Pons (tissue), 1 donor: ENCODE data around the gene APMAP.
"Not testable (repeated sequence)": the region's sequence is repeated elsewhere in the genome, so short reads cannot be mapped to it uniquely, and the experiment has no call there.

Experiments
- DNase-seq: peaks from one replicate; pipeline ENCODE4 v3.0.0-alpha.2; 2016; ENCODE audit warnings: low spot score

Gene APMAP

GRCh38 chr20:25006431-25007167, 14.0 kb upstream of the APMAP start:
- DNase-seq = no peak

DNA sequence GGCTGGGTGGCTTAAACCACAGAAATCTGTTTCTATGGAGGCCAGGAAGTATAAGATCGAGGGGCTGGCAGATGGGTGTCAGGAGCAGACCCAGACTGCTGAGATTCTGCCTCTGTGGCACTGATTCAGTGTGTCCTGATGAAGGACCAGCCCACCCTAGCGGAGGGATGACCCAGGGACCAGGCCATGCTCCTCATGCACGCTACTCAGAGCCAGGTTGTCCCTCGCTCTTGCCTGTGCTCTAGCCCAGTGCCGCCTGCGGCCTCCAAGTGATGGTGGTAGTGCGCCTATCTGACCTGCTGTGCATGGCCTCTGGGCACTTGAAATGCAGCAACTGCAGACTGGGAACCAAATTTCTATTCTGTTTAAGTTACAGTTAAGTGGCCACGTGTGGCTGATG, 13.1 kb upstream of the APMAP start:
- no peak for DNase-seq

GRCh38 chr20:25005220-25005619, 12.7 kb upstream of the APMAP start:
- DNase-seq = no peak

DNA sequence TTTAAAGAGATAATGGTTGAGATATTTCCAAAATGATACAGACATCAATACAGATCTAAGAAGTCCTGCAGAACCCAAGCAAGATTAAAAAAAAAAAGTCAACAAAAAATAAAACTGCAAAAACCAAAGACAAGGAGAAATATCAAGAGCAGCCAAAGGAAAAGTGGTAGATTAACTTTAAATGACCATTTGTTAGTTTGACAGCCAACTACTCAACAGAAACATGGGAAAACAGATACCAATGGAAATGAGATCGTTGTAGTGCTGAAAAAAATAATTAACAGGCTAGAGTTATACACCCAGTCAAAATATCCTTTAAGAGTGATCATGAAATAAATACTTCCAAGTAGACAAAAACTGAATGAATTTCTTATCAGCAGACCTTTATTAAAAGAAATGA, 10.5 kb upstream of the APMAP start:
- DNase-seq = no peak

- not testable (repeated sequence) for DNase-seq
Observed at GRCh38 chr20:25001323-25001722, 8.8 kb upstream of the APMAP start.

DNA sequence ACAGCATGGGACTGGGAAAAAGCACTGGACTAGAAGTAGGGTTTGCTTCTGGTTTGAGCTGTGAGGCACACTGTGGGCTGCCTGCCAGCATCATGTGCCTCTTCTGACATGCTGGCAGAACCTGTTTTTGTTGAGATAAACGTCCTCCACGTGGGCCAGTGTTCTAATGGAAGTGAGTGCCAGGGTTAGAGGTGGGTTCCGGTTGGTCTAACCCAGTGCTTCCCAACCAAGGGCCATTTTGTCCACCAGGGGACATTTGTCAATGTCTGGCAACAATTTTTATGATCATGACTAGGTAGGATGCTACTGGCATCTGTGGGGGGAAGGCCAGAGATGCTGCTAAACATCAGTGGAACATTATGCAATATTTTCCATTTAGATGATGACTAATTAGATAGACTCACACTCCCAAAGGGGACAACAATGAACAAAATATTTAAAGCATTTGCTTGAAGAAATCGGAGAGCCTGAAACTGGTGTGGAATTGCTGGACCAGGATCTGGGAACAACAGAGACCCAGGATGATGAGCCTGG, 7.8 kb upstream of the APMAP start:
- DNase-seq = no peak

GRCh38 chr20:24999568-24999967, 7.0 kb upstream of the APMAP start:
- no peak for DNase-seq

DNA sequence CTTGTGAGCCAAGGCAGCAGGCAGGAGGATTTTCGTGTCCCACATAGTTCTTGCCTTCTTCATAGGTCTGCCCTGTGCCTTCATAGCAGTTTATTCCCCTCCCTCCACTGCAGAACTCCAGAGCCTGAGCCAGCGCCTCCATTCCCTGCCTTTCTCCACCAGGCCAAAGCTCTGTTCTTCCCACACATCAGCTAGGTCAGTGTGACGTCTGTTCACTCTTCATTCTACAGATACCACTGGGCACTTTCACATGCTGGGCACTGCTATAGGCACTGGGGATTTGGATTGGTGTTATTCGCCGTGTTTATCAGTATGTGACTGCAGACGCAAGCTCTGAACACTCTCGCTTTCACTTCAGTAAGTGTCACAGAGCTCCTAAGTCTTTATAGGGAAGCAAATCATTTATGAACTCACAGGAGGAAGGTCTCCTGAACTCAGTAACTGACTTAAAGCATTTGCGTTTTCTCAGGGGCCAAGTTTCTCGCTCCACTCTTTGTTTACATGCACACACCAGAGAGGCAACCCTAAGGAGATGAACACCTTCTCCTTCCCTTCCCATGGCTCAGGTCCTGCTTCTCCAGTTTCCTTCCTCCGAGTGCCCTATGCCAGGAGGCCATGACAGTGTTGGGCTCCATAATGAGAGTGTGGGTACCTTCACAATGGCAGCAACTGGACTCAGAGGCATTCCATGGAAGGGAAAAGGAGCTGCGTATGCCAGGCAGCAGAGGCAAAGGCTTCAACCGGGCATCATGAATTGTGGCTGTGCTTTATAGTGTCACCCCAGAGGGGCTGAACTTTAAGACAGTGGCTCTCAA, 6.3 kb upstream of the APMAP start:
- no peak for DNase-seq

DNA sequence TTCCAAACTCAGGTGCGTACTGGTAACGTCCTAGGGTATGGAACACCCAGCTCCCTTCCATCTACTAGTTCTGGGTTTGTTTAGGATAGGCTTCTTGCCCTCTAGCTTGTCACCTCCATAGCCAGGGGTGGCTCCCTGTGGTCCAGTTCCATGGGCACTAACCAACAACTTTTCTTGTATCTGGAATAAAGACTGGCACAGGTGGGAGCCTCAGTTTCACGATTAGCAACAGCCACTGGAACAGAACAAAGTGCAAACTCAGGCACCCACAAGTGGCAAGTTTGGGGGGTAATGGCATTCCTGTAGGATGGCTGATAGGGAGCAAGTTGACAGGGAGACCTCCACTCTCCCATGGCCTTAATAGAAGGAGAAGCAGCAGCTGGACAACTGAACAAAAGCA, 5.6 kb upstream of the APMAP start:
- DNase-seq = no peak

DNA sequence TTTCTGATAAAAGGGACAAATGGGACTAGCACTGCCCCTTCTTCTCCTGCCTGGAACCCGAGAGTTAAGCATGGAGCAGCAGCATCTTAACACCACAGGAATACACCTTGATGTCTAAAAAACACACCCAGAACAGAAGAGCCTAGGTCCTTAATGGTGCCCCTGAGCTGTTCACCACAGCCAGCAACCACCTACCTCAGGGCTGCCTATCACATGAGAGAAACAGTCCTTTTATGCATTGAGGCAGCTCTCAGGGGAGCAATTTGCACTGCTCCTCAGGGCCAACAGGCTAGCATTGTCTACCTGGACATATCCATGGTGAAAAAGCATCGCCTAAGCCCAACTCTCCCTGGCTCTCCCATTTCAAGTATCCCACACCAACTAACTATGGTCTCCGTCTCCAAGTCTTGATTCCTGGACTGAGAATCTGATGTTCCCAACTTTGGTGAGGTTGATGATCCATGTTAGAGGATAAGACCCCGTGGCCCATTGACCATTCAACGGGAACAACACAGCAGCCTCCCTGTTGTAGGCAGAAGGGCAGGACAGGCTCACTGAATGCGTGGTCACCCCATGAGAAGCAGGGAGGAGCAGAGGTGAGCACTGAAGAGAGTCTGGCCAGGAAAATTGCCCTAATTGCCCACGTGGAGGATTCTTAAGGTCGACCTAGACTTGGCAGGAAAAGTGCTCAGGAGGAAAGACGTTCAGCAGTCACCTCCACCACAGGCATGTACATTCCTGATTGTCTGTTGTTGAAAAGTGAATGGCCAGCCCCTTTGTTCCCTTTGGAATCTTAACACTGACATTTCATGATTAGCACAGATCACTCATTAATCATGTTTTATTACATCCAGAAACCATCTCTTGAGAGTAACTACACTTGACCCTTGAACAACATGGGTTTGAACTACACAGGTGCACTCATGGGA, 4.2 kb upstream of the APMAP start:
- DNase-seq = no peak

GRCh38 chr20:24995741-24996448, 3.3 kb upstream of the APMAP start:
- no peak for DNase-seq

- peak; percentile 94 for DNase-seq
Observed at GRCh38 chr20:24994470-24995368, 2.2 kb upstream of the APMAP start.

DNA sequence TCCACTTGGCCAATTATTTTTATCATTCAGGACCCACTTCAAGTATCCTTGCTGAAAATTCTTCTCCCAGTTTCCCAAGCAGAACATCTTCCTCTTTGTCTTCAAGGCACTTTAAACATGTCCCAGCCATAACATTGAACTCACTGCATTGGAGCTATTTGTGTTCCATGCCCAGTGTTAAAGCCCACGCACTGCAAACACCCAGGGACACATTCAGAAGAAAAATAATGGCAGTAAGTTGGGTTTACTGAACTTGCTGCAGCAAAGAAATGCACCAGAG, 1.6 kb upstream of the APMAP start:
- no peak for DNase-seq

DNA sequence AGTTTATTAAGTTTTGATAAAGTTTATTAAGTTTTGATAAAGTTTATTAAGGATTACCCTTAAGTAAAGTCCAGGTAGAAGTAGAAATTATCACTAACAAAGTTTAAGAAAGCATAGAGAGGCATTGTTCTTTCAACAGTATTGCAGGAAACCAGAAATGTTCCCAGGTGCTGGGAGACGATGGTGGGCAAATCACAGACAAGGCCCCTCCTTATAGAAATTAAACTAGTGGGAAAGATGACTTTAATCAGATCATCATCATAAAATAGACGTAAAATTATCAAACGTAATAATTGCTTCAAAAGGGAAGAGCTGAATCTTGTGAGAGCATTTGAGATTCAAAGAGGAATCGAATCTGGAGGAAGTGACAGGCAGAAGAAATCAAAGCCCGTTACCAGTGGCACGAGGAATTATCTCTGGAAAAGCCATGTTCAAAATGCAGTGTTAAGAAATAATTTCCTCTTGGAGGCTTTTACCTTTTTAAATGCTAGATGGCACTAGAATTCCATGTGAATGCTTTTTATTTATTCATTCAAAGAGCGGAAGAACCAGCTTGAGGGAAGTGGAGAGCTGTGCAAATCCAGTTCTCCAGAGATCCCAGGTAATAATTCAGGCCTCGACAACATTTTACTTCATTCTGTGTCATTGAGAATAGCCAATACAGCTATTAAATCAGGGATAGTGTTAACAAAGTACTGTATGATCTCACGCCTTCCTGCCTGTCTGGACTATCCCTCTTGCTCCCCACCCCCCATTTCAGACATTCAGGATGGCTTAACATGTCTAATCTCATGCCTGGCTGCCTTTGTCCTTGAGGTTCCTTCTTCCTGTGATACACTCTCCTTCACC, 1.0 kb upstream of the APMAP start:
- peak; percentile 91 for DNase-seq

DNA sequence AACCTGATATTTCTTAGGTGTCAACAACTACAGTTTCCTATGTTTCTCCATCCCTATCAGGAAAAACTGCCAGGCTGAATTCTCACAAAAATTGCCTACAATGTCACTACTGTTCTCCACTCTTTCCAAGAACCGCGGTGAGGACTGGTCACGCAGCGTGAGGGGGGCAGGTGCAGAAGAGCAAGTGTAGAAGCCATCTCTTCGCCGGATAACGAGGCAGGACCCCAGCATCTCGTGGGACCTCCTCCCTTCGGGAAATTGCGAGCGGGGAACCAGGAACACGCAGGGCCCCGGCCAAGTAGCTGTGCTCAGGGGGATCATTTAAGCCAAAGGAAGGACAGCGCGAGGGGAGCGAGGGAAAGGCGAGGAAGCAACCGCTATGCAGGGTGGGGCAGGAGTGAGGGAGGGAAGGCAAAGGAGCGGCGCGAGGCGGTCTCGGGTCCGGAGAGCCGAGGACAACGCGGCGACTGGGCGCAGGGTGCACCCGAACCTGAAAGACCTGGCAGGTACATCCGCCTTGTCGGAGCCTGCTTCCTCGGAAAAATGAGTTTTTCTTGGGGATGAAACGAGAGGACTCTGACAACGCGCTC, 559 bp downstream of the APMAP start:
- DNase-seq = no peak

- no peak for DNase-seq
Observed at GRCh38 chr20:24990810-24991252, 1.7 kb downstream of the APMAP start.

DNA sequence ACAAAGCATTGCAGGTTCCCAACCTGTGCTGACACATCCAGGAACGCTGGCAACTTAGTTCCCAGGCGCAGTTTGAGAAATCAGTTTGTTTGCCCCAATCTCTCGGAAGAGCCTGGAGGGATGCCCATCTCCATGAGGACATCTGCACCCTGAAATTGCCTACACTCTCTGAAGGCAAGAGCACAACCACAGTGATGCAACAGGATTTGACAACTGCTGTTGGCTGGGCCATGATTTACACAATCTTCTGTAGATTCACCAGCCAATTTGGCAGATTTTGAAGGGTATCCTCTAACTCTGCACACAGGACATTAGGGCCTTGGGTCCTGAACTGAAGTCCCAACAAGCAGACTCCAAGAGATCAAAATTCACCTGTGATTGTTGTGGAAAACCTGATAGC, 3.4 kb downstream of the APMAP start:
- no peak for DNase-seq

- no peak for DNase-seq
Observed at GRCh38 chr20:24987873-24988835, 4.4 kb downstream of the APMAP start.
